ENCODE data around the gene CDHR3.
A peak's percentile ranks its signal among the peaks of the same experiment; 100 is the strongest.
"Not testable (repeated sequence)": the region's sequence is repeated elsewhere in the genome, so short reads cannot be mapped to it uniquely, and the experiment has no call there.

The CDHR3 gene

GRCh38 chr7:106003525-106004064 is 40.5 kb downstream of the CDHR3 start:
- no peak for DNase-seq

- no peak for DNase-seq
Observed at GRCh38 chr7:106006906-106007305, 43.8 kb downstream of the CDHR3 start.

DNA sequence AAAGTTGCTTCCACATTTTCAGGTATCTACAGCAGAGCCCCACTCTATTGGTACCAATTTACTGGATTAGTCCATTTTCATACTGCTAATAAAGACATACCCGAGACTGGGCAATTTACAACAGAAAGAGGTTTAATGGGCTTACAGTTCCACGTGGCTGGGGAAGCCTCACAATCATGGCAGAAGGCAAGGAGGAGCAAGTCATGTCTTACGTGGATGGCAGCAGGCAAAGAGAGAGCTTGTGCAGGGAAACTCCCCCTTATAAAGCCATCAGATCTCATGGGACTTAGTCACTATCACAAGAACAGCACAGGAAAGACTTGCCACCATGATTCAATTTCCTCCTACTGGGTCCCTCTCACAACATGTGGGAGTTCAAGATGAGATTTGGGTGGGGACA is 44.7 kb downstream of the CDHR3 start:
- not testable (repeated sequence) for DNase-seq

- peak; percentile 88 for DNase-seq
Observed at GRCh38 chr7:106009503-106010226, 46.6 kb downstream of the CDHR3 start.

DNA sequence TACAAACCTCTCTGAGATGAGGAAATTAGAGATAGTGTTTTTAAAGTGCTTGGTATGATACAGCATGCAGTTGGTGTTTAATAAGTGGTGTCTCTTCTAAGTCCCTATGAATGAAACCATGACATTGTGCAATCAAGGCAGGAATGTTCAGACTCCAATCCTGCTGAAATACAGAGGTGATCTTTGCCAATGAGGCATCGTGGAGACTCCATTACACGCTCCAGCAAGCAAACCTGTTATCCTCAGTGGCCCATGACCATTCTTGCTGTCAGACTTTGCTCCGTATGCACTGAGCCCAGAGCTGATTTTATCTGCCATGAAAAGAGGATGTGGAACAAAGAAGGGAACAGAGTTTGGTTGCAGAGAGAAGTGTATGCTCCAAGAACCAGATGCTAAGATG is 47.3 kb downstream of the CDHR3 start:
- DNase-seq, result no peak

DNA sequence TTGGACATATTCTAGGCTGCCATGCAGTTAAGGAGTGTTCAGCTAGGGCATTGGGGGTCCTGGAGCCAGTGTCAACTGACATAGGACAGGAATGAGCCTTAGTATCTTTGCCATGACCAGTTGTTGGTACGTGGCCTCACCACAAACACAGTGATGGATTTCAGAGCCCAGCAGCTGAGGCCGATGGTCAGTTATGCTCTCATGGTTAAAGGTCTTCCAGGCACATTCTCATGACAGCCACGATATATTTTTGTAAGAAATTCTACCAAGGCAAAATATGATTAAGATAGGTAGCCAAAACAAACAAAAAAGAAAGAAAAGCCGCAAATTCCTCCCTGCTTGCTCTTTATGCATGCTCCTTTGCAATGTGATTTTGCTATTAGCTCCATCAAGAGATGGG is 47.8 kb downstream of the CDHR3 start:
- no peak for DNase-seq

DNA sequence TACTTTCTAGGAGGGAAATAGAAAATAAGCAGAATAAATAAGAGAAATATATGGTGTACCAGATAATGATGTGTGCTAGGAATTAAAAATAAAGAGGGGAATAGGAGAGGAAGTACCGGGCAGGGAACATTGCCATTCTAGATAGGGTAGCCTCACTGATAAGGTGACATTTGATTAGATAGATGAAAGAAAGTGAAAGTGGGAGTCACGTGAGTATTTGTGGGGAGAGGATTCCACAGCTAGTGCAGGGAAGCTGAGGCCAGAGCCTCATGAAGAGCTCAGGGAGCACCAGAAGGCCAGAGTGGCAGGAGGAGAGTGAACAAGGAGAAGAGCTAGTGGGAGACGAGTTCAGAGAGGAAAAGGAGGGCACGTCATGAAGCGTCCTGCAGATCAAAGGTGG is 49.1 kb downstream of the CDHR3 start:
- DNase-seq, result no peak

GRCh38 chr7:106012935-106013439 is 49.9 kb downstream of the CDHR3 start:
- no peak for DNase-seq

DNA sequence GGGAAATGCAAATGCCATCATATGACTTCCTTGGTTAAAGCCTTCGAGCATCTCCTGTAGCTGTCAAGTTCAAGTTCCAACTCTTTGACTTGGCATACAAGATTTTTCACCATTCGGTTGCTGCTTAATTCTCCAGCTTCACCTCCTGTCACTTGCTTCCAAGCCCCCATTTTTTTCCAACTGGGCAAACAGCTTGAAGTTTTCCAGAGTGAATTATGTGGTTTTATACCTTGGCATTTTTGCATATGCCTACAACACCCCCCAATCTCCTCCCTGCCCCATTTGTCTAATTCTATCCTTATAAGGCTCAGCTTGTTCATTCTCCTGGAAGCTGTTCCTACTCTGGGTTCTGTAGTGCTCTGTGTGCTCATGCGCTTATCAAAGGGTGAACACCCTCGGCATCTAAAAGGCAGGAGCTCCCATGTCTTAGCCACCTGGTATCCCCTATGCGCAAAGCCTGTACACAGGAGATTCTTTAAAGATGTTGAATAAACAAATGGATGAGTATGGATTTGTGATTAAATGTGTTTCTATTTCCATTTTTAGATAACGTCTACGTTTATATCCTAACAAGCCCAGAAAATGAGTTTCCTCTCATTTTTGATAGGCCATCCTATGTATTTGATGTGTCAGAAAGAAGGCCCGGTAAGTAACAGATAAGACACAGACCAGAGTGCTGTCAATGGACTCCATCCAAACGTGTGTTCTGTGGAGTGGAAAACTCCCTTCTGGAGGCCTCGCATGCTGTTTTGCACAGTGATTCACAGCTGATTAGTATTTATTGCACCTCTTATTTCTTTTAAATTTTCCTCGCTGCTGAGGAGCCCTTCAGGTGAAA is 52.5 kb downstream of the CDHR3 start:
- DNase-seq, result no peak

DNA sequence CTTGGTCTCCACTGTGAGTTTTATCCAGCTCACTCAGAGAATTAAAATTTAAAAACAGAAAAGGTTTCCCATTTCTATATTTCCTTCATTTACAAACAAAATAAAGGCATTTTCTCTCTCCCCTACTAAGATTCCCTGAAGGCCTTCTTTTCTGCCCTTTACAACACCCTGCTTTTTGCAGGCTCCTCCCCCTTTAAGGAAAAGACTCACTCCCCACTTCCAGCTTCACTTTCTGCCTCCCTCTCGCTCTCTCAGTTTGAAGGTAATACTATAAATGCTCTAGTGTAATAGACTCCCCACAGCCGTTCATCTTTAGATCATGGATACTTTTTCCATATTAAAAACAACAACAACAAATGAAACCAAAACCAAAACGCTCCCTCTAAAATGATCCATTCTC is 53.3 kb downstream of the CDHR3 start:
- no peak for DNase-seq

GRCh38 chr7:106017657-106018056 is 54.6 kb downstream of the CDHR3 start:
- DNase-seq, result no peak

- DNase-seq, result no peak
Observed at GRCh38 chr7:106018566-106019469, 55.8 kb downstream of the CDHR3 start.

DNA sequence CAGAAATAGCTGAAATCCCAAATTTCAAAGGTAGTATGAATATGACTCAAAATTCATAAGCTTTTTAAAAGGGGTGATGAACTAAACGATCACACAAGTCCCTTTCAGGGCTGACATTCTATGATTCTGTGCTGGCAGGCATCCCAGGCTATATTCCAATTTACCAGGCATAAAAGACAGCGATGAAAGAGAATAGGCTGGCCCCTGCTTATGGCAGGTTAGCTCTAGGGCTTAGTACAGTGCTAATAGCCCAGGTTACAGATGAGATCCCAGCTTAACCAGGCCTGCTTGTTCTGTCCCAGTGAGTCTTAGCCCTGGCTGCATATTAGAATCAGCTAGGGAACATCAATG is 56.4 kb downstream of the CDHR3 start:
- no peak for DNase-seq

GRCh38 chr7:106021151-106022067 is 58.3 kb downstream of the CDHR3 start:
- DNase-seq, result no peak

DNA sequence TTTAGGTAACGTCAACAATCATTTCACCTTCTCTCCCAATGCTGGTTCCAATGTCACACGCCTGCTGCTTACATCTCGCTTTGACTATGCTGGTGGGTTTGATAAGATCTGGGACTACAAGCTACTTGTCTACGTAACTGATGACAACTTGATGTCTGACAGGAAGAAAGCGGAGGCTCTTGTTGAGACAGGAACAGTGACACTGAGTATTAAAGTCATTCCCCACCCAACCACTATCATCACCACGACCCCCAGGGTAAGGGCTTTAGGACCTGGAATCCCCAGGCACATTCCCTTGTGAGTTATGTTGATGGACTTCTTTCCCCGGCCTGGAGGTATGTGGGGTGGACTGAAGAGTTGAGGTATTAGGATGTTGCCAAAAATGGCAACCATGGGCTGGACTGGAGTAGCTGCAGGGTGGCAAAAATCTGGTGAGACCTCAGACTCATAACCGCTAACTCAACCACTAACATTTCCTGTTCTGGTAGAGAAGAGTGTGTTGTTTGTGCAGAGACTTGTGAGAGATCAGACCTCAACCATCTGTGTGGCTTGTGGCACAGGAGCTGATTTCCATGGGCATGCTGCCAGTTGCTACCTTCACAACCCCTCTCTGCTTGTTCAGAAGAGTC is 59.2 kb downstream of the CDHR3 start:
- no peak for DNase-seq

DNA sequence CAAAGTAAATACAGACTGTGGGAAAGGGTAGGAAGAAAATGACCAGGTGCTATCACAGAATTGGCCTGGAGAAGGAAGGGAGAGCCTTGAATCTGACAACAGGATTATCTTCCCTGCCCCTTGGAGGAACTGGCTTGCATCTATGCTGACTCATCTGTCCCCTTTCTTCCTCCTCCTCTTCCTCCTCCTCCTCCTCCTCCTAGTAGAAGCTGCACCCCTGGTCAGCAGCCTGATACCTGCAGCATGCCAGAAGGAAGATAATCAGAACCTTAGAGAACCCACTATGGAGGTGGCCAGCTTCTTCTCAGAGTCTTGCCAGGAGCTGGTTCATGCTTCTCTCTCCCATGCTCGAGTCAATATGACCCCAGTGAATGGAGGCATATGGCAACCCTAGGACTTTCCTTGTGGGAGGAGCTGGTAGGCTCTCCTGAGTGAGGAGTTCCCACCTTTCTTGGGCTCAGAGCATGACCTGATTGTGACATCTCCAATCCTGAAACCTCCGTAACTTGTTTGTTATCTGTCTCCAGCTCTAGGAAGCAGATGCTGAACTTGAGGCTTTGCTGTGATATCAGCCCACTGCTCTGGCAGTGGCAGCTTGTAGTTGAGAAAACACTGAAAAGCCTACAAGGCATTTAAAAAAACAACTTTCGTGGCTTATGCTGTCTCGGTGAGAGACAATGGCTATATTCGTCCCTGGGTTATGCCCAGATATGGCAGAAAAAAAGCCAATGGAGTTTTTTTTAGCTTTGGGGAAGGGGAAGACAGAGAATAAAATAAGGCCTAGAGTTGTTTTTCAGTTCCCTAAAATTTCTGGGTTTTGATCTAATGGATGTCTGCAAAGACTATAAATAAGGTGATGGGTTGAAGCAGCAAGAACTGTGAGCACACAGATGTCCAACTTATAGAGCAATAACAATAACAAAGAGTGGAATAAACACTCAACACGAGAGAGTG is 60.6 kb downstream of the CDHR3 start:
- DNase-seq, result no peak

GRCh38 chr7:106026101-106026500 is 63.0 kb downstream of the CDHR3 start:
- no peak for DNase-seq

DNA sequence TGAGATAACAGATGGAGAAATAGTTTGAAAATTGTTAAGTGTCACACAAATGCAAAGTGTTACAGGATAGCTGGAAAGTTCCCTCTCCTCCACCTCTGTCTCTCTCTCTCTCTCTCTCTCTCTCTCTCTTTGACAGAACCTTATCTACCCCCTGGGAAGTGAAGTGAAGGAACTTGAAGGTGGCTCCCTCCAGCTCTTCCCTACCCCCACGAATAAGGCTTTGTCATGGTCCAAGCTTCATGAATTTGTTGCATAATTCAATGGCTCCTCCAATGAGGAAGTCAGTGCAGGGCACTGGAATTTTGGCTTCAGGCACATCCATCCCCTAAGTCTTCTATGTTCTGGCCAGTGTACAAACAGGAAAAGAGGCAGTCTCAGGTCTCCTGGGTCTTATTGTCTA is 66.4 kb downstream of the CDHR3 start:
- no peak for DNase-seq

GRCh38 chr7:106029941-106030340 is 66.9 kb downstream of the CDHR3 start:
- no peak for DNase-seq

Data from right hindlimb (tissue), 1 donor.